ENCODE measurements around the gene SLC35F4. TPM values are rescaled to one million over a fixed set of nuclear protein-coding genes. Genes with fewer than 3 reads are reported as not detected.

SLC35F4 gene
- total RNA-seq, 1 experiment from 2014 or later = not detected

GRCh38 chr14:57809808-57810207, 56.1 kb downstream of the SLC35F4 start:
- no peaks in the 10 kb centered on the region for H3K36me3 Mint-ChIP-seq (ENCODE audit: insufficient read depth, unreplicated experiment)
- Histone ChIP-seq H3K4me3 (ENCODE audit: low read depth, low read length) (no peak overlapping the region), H3K27me3 (replicated peaks; ENCODE audit: control insufficient read depth, insufficient read depth, low read length) (no peaks in the 10 kb centered on the region), H3K36me3 (ENCODE audit: control insufficient read depth, insufficient read depth, low read length) (no peaks in the 10 kb centered on the region), H3K4me1 (no peaks in the 10 kb centered on the region), H3K9me3 (no peaks in the 10 kb centered on the region)
- intact Hi-C loops (cut with micrococcal nuclease; ENCODE audit: unreplicated experiment) = no loop called here
- ChIA-PET POLR2A (no interaction called here), CTCF (no interaction called here)
- TF ChIP-seq CTCF (IDR thresholded peaks at IDR 0.05; ENCODE audit: insufficient read depth in 1 of 2, low read depth in 1 of 2, low read length in 1 of 2, severe bottlenecking in 1 of 2, unreplicated experiment in 1 of 2) = no peak
- H3K9me3 Mint-ChIP-seq (ENCODE audit: unreplicated experiment) = no peaks in the 10 kb centered on the region
- H3K4me1 Mint-ChIP-seq (ENCODE audit: low read depth, unreplicated experiment) = no peaks in the 10 kb centered on the region
- no peak overlapping the region for H3K27ac Mint-ChIP-seq (ENCODE audit: unreplicated experiment)
- H3K4me3 Mint-ChIP-seq (ENCODE audit: unreplicated experiment) = no peak overlapping the region
- H3K27me3 Mint-ChIP-seq (ENCODE audit: insufficient read depth, unreplicated experiment) = no peaks in the 10 kb centered on the region
- DNase-seq = no peak
- BruUV-seq (replicated peaks) = no TSS peak

GRCh38 chr14:57797160-57797559, 68.7 kb downstream of the SLC35F4 start:
- Histone ChIP-seq H3K4me1 (no peaks in the 10 kb centered on the region), H3K36me3 (ENCODE audit: control insufficient read depth, insufficient read depth, low read length) (no peaks in the 10 kb centered on the region), H3K27me3 (replicated peaks; ENCODE audit: control insufficient read depth, insufficient read depth, low read length) (no peaks in the 10 kb centered on the region), H3K4me3 (ENCODE audit: low read depth, low read length) (no peak overlapping the region), H3K9me3 (no peaks in the 10 kb centered on the region)
- TF ChIP-seq CTCF (IDR thresholded peaks at IDR 0.05; ENCODE audit: insufficient read depth in 1 of 2, low read depth in 1 of 2, low read length in 1 of 2, severe bottlenecking in 1 of 2, unreplicated experiment in 1 of 2) = no peak
- Mint-ChIP-seq H3K27ac (ENCODE audit: unreplicated experiment) (no peak overlapping the region), H3K4me1 (ENCODE audit: low read depth, unreplicated experiment) (no peaks in the 10 kb centered on the region), H3K27me3 (ENCODE audit: insufficient read depth, unreplicated experiment) (peaks cover 11% of the 10 kb centered on the region), H3K9me3 (ENCODE audit: unreplicated experiment) (no peaks in the 10 kb centered on the region), H3K36me3 (ENCODE audit: insufficient read depth, unreplicated experiment) (no peaks in the 10 kb centered on the region), H3K4me3 (ENCODE audit: unreplicated experiment) (no peak overlapping the region)
- BruUV-seq (replicated peaks) = no TSS peak
- intact Hi-C loops (cut with micrococcal nuclease; ENCODE audit: unreplicated experiment) = no loop called here
- DNase-seq = no peak
- ChIA-PET CTCF (no interaction called here), POLR2A (no interaction called here)

- no peaks in the 10 kb centered on the region for H3K27me3 ChIP-seq (replicated peaks; ENCODE audit: control insufficient read depth, insufficient read depth, low read length)
- H3K36me3 ChIP-seq (ENCODE audit: control insufficient read depth, insufficient read depth, low read length) = no peaks in the 10 kb centered on the region
- Mint-ChIP-seq H3K4me3 (ENCODE audit: unreplicated experiment) (no peak overlapping the region), H3K27ac (ENCODE audit: unreplicated experiment) (no peak overlapping the region), H3K27me3 (ENCODE audit: insufficient read depth, unreplicated experiment) (peaks cover 11% of the 10 kb centered on the region), H3K4me1 (ENCODE audit: low read depth, unreplicated experiment) (no peaks in the 10 kb centered on the region), H3K9me3 (ENCODE audit: unreplicated experiment) (no peaks in the 10 kb centered on the region), H3K36me3 (ENCODE audit: insufficient read depth, unreplicated experiment) (no peaks in the 10 kb centered on the region)
- CTCF ChIA-PET = no interaction called here
- H3K4me3 ChIP-seq (ENCODE audit: low read depth, low read length) = no peak overlapping the region
- no peak for DNase-seq
- no peak for TF ChIP-seq CTCF (IDR thresholded peaks at IDR 0.05; ENCODE audit: insufficient read depth in 1 of 2, low read depth in 1 of 2, low read length in 1 of 2, severe bottlenecking in 1 of 2, unreplicated experiment in 1 of 2)
- BruUV-seq (replicated peaks) = no TSS peak
- no peaks in the 10 kb centered on the region for H3K9me3 ChIP-seq
- POLR2A ChIA-PET = no interaction called here
- intact Hi-C loops (cut with micrococcal nuclease; ENCODE audit: unreplicated experiment) = no loop called here
- H3K4me1 ChIP-seq = no peaks in the 10 kb centered on the region
These were observed 69.3 kb downstream of the SLC35F4 start for GRCh38 chr14:57796556-57796955.

Data from Caco-2 (cell line).